Measurements from ENCODE around the gene MCM8.
A peak's percentile ranks its signal among the peaks of the same experiment; 100 is the strongest.

The MCM8 gene

DNA sequence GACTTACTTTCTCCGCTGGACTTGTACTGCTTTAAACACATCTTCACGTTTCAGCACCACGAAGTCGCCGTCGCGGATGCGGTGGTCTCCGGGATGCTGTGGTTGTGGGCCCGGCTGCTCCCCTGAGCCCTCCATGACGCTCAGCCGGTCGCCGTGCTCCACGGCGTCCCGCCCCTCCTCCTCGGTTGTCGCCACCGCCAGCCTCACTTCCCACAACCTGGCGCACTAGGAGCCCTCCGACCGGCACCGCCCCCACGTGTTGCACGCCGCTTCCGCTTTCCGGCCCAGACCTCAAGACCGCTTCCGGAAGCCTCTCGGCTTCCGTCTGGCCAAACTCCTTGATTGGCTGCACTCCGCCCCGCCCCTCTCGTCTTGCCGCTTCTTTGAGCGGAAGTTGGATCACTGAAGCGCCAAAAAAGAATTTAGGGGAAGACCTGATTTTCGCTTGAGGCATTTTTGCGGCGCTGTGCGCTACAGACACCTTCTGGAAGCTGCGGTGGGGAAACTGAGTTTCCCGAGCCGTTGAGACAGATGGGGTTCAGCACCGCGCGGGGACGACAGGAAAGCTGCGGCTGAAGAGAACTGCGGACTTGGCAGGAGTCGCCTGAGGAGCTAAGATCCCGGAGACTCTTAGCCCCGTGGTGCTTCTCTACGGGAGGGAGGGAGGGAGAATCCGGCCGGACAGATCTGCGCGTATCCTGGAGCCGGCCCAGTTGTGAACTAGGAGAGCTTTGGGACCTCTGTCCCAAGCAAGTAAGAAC is at the start of gene MCM8, which contains the start of gene TRMT6:
TSS of gene MCM8 (plus strand) at position 382 of the 761 bp plus-strand sequence. CDS start 1,364 bp downstream, outside the sequence.
TSS of gene TRMT6 (minus strand) at position 263 of the 761 bp plus-strand sequence. CDS start at position 135, 128 bp downstream.
- DNase-seq: peak; percentile 95 to 96

DNA sequence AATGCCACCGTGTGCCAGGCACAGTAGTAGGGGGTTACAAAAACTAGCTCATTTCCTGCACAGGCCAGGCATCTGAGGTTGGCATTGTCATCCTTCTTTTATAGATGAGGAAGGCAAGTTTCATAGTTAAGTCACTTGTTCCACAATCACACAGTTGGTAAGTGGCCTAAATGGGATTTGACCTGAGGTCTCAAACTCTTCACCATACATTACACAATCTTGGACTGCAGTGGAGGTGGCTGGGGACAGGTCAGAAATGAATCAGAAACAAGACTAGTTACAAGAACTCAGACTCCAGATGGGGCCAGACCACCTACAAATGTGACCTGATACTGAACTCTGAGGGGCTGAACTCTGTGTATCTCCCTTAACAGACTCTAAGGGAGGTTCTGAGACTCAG is 49.5 kb upstream of the MCM8 start:
- no peak for DNase-seq

DNA sequence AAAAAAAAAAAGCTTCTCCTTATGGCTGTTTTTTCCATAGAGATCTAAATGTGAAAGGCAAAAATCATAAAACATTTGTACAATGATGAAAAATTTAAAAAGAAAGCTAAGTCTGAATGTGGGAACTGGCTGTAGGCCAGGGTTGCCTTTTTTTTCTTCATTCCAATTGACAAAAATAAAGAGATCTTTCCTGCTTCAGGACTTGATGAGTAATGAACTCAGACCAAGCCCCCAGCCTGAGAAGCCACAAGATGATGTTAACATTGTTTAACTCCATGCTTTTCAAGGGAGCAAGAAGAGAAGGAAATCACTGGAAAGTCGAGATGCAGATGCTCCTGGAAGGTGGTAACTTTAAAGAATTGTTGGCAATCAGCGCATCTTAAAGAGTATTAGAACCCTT is 41.5 kb upstream of the MCM8 start:
- no peak for DNase-seq

DNA sequence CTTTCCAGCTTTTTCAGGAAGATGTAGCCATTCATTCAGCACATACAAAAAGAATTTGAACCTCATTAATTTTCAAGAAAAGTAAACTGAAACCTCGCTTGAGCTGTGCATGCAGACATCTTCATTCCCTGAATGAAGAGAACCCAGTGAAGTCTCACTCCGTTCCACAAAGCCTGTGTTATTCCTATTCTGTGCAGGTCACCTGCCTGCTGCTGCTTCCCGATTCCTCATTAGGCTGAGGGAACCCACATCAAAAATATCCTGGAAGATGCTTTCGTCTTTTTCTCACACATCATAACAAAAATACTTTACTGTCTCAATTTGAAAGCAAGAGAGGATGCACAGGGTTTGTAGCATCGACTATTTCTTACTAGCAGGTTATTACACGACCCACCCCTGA is 40.3 kb upstream of the MCM8 start:
- DNase-seq: no peak

DNA sequence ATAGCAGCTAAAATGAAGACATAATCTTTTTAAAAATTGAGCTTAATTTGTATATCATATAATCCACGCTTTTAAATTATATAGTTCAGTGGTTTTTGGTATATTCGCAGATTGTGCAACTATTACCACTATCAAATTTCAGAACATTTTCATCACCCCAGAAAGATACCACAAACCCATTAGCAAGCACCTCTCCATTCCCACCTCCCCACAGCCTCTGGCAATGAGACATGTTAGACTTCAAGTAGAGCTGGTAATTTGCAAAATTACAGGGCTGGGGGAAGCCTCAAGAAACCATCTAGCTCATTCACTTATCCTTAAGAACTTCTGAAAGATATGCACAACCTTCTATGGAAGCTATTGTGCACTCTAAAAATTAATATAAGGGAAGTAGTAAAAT is 37.3 kb upstream of the MCM8 start:
- DNase-seq: no peak

DNA sequence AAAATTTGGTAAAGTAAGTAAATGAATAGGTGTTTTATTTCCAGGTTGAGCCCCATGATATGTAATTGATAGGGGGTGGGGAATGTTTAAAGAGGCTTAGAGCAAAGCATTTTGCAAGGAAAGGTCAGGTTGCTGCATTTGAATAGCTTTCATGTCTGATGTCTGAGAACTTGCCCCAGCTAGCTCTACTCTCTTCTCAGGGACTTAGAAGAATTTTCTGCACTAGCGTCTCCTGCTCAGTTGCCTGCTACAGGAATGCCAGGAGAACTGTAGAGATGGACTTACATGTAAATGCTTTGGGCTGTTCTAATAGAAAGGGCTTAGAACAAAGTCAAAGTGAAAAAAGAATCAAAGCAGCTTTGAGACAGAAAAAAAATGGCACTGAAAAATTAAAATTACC is 35.6 kb upstream of the MCM8 start:
- DNase-seq: no peak

DNA sequence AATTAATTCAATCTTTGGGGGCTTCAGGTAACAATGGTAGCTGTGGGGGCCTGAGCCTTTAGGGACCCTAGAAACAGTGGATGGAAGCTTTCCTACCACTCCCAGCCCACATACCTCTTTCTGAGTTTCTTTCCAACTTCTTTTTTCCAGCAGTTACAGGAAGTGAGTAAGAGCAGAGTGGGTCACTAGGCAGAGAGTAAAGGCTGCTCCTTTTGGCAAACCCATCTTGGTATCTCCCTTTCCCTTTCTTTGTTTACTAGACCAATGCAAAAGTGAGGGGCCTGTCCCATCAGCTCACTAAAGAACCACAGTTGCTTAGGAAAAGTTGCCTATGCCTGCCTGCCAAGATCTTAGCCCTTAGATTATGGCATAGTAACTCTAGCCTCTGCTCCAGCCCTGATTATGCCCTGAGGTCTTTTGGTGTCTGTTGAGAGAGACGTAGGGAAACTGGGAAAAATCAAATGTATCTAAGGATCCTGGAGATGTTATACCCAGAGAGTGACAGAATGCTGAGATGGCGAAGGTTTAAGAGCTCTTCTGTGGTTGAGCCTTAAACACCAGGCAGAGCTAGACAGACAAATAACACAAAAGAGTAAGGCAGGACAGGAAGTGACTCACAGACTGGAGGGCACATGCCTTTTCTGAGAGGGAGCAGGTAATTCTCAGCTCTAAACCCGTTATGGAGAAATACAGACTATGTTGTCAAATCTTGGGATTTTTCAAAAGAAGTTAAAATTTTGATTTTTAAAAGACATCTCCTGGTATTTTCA is 31.4 kb upstream of the MCM8 start:
- peak in 1 of 2 donors; percentile 42 for DNase-seq

DNA sequence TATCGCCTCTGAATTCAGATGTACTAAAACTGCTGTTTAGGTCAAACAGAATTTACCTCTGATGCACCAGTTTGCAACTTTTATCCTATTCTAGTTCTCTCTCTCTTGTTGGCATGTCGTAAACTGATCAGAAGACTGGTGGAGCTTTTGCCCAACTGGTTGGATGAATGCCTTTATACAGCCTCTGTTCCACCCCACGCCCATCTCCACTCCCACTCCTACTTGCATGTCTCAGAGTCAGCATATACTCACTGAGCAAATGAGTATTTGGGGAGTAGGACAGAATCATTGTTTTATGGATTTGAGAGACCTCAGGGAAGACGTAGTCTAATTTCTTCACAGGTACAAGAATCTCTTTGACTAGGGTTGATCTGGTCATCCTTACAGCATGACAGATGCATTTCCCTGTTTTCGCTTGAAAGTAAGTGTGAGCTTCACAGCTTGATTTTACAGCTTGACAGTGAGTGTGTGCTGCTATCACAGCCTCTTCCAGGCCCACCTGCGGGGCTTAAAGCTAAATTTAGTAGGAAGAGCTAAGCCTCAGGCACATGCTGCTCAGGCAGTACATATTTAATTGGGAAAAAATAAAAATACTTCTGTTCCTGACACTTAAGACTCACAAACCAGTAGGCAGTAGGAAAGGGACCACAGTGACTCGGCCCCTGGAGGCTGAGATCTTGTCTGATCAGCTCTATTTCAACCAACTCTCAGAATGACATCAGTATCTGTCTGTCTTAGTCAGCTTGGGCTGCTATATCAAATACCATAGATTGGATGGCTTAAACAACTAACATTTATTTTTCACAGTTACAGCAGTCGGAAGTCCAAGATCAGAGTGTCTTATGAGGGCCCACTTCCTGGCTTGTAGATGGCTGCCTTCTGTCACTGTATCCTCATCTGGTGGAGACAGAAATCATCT is 30.6 kb upstream of the MCM8 start:
- DNase-seq: no peak

DNA sequence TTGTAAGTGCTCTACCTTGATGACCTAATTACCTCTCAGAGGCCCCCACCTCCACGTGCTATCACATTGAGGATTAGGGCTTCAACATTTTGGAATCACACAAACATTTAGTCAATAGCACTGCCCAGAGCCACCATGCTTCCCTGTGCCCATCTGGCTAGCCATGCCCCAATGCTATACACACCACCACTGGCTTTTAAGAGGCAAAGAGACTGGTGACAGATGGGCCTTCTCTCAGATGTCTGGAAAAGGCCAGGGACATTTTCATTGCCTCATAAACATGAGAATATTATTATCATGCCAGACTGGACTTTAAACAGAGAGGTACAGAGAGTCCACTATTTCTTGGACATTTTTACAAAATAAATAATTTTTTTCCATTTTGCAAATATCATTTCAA is 29.9 kb upstream of the MCM8 start:
- DNase-seq: no peak

DNA sequence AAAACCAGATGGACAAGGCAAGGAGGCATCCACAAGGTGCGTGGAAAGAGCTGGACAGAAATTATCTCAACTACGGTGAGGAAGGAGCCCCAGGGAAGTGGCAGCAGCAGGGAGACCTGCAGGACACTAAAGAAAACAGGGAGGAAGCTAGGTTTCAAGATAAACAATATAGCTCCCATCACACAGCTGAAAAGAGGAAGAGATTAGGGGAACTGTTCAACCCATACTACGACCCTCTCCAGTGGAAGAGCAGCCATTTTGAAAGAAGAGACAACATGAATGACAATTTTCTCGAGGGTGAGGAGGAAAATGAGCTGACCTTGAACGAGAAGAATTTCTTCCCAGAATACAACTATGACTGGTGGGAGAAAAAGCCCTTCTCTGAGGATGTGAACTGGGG is 27.0 kb upstream of the MCM8 start:
- DNase-seq: no peak

DNA sequence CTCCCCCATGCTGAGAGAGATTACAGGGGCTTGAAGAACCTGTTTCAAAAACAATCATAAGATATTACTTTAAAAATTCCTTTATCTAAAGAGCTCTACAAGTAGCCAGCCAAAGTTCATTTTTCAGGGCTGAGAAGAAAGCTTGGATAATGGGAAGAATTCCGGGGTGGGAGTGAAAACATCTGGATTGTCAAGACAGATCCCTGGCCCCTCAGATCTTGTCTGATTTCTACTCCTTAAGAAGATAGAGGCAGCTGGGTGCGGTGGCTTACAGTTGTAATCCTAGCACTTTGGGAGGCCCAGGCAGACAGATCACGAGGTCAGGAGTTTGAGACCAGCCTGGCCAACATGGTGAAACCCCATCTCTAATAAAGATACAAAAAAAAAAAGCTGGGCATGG is 24.9 kb upstream of the MCM8 start:
- DNase-seq: no peak

DNA sequence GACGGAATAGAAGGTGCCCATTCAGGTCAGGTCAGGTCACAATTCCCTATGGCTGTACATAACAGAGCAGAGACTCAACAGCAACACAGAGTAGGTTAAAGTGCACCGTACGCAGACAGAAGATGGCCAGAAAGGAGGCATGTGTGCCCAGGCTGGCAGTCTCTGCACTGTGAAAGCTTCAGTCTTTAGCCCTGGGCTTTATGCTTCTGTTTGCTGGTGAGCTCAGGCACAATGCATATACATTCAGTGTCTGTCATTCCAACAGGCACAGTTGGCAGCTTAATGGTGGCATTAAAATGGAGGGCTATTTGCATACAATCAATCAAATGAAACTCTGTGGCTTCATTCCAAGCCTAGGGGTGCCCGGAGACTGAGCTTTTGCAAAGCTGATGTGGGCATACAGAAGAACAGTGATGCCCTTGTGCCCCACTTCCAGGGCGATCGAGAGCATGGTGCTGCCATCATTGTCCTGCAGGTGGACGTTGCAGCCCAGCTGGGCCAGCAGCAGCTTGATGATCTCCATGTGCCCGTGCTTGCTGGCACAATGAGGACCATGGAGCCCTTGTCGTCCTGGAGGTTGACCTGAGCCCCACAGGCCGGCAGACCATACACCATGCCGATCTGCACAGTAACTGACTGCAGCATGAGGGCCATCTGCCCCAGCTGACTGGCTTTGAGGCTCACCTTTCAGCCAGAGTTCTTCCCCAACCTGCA is 22.5 kb upstream of the MCM8 start:
- no peak for DNase-seq

DNA sequence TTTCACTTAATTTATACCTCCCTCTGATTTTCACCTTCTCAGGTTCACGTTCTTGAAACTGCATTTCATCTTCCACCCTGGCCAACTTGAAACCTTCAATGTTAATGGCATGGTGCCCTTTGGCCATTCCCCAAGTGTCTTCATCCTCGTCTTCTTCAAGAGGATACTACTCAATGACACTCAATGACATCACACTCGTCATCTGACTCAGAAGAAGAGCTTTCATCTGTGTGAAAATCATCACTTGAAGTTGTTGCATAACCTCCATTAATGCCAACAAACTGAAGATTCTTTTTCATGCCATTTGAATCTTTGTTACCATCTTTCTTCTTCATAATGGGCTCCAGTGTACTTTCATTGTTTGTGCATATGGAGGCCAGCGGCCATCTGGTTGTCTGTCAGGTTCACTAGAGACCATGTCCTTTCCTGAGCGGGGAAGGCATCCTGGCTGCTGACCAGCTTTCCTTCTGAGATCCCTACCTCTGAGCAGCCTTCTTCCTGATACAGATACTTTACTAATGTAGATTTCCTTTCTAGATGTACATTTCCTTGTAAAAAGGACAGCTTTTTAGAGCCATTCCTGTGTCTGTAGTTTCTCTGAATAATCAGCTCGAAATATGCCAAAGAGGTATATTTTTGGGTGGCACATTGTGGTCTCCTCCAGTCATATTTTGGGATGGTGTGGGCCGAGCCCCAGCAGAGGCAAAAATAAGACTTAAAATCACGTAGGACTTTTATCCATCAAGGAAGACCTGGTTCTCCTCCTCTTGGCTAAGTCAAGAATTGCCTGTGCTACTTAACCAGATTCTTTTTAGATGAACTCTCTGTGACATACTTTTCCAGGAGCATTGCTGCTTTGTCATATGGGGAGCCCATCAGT is 21.4 kb upstream of the MCM8 start:
- DNase-seq: no peak

DNA sequence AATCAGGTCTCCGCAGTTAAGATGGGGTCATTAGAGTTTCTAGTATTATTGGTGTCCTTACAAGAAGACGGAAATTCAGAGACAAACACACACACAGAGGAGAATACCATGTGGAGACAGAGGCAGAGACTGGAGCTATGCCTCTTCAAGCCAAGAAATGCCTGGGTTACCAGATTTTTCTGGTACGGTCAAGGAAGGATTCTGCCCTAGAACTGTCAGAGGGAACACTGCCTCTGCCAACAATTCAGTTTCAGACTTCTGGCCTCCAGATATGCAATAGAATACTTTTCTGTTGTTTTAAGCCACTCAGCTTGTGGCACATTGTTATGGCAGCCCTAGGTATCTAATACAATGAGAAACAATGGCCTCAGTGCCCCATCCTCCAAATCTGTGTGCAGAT is 19.0 kb upstream of the MCM8 start:
- no peak for DNase-seq

DNA sequence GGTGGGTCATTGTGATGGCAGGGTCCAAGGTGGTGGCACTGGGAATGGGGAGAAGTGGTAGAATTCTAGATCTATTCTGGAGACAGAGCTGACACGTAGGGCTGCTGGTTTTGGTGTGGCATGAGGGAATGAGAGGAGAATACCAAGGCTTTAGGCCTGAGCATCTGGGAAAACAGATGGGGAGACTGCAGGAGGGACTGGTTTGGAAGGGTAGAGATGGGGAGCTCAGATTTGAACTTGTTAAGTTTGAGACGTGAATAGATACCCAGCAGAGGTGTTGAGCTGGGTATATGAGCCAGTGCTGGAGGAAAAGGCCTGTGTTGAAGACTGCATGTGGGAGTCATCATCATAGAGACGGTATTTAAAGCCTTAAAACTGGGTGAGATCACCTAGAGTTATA is 17.7 kb upstream of the MCM8 start:
- no peak for DNase-seq

DNA sequence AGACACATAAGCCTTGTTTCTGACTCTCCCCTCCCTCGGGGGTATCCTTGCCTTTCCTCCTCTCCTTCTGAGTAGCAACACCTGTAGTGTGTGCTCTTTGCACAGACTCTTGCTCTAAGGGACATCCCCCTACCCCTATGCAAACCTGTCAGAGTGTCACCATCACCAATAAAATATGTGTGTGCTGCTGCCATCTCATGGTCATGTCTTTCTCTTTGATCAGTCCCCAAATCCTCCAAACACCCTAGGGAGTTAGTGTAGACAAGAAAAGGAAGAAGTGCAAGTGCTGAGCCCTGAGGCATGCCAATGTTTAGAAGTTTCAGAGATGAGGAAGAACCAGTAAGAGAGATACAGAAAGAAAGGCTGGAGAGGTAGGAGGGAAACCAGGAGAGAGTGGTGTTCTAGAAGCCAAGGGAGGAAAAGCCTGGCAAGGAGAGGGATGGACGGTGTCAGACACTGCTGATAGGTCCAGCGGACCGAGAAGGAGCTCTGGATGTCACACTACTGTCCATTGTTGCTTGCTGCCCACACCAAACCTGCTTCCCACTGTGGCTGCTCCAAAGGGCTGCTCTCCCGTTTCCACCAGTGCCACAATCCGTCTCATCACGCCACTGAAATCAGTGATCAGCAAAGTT is 16.5 kb upstream of the MCM8 start:
- peak in 1 of 2 donors; percentile 40 for DNase-seq

DNA sequence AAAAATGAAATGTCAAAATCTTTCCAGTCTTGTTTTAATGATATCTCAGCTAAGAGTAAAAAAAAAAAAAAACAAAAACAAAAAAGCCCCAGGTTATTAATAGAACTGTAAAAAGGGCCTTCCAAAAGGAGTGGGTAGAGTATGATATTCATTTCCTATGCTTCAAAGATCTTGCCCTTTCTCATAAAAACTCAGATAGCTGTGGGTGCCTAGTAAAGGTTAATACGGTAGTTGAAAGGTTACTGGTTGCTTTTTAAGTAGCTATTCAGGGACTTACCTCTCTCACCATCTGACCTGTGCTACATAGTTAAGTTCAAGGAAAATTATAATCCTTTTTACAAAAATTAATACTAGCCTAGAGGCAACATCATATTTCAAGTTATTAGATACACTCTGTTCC is 15.1 kb upstream of the MCM8 start:
- no peak for DNase-seq

DNA sequence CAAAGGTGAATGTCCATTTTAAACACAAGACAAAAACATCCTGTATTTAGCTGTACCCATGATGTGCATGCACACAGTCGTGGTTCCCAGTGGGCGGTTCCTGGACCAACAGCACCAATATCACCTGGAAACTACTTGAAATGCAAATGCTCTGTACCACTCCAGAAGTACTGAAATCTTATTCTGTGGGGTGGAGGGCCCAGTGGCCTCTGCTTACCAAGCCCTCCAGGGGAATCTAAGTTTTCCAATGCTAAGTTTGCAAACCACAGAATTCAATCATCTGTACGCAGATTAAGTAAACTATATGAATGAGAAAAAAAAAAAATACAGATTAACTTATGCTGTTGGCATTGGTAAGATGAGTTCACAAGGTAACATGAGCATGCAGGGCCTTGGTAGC is 14.2 kb upstream of the MCM8 start:
- no peak for DNase-seq

DNA sequence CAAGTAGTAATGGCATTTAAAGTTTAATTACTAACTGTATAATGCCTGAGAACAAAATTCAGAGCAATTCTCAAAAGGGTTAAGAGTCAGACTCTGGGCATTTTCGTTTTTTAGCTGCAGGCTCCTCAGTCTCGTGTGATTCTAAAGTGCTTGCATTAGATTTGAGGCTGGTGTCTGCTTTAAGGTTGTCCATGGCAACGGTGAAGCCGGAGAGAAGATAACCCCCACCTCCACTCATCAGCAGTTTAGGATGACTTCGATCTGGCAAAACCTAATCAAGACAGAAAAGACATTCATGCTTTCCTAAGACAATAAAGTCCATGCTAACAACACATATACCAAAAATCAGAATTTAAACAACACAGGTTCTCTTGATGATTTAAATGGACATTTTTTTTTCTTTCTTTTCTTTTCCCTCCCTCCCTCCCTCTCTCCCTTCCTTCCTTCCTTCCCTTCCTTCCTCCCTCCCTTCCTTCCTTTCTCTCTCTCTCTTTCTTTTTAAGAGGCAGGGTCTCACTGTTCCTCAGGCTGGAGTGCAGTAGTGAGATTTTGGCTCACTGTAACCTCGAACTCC is 11.9 kb upstream of the MCM8 start:
- DNase-seq: no peak

DNA sequence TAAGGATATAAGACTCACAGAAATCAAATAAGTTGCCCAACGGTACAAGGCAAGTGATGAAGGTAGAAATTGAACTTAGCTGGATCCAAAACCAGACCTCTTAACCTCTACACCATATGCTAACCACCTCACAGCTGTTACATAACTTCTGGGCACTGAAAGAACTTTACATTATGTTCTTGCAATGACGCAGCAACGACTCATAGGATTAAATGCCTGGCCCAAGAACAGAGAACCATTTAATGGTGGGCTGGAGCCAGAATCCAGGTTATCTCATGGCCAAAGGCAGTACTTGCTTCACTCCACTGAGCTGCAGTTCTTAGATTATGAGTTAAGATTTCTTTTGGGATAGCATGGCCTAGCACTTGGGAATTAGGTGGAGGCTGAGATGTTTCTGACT is 4.5 kb upstream of the MCM8 start:
- no peak for DNase-seq

DNA sequence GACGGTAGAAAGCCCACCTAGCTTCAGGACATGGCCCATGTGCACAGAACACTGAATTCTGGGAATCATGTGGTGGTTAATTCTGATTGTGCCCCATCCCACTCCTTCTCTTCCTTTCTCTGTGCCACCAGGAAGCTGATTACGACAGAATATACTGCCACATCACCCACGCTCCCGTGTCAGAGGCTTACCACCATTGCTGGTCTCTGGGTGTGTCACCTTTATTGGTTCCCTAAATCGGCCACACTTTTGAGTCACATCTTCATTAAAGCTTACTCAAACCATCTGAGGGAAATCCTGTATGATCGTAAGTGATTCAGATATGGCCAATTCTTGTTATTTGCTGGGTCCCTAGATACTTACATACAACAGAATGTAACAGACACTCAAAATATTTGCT is 3.2 kb upstream of the MCM8 start:
- DNase-seq: peak; percentile 23 to 71
